H1 (cell line): ENCODE measurements around the gene RCSD1. TPM values are rescaled to one million over a fixed set of nuclear protein-coding genes. Genes with fewer than 3 reads are reported as not detected.

Source experiments
- CEBPB ChIP-seq: IDR thresholded peaks from 2 replicates; pipeline ENCODE4 v1.6.1; 2012; ENCODE audit warnings: low read depth, low read length
- CHD2 ChIP-seq: IDR thresholded peaks from 2 replicates; pipeline ENCODE4 v1.6.1; 2012; ENCODE audit warnings: low read length, improper control_type of control experiment
- CTBP2 ChIP-seq: IDR thresholded peaks from 2 replicates; pipeline ENCODE4 v1.7.0; 2011; ENCODE audit warnings: borderline replicate concordance, mild to moderate bottlenecking, moderate library complexity, mixed read lengths, low read length; ENCODE audit not compliant: insufficient read depth, insufficient read length
- JUN ChIP-seq: IDR thresholded peaks from 2 replicates; pipeline ENCODE4 v1.6.1; 2011; ENCODE audit warnings: low read depth, mild to moderate bottlenecking, improper control_type of control experiment, low read length
- NANOG ChIP-seq: IDR thresholded peaks from 2 replicates; pipeline ENCODE4 v1.6.1; 2011; ENCODE audit warnings: low read length, low read depth, mild to moderate bottlenecking, inconsistent platforms; ENCODE audit not compliant: insufficient read depth, poor library complexity, severe bottlenecking
- NRF1 ChIP-seq: IDR thresholded peaks from 2 replicates; pipeline ENCODE4 v1.6.1; 2011; ENCODE audit warnings: mild to moderate bottlenecking, low read depth, low read length, improper control_type of control experiment
- SP4 ChIP-seq: IDR thresholded peaks from 2 replicates; pipeline ENCODE4 v1.6.1; 2012; ENCODE audit warnings: low read length, inconsistent platforms
- SRF ChIP-seq: IDR thresholded peaks from 2 replicates; pipeline ENCODE4 v1.6.1; 2011; ENCODE audit warnings: mild to moderate bottlenecking, low read depth, low read length, moderate library complexity
- SUZ12 ChIP-seq: fragments of 200-600 bp; sonication (generic); IDR thresholded peaks from 2 replicates; pipeline ENCODE4 v1.6.1; 2012; ENCODE audit warnings: mild to moderate bottlenecking, inconsistent platforms, low read length, moderate library complexity, mixed read lengths
- TAF7 ChIP-seq: optimal IDR thresholded peaks from 2 replicates; pipeline ENCODE3; 2011; ENCODE audit warnings: low read depth, mild to moderate bottlenecking, inconsistent platforms, low read length, moderate library complexity, borderline replicate concordance
- TBP ChIP-seq: IDR thresholded peaks from 2 replicates; pipeline ENCODE4 v1.6.1; 2011; ENCODE audit warnings: low read depth, low read length, improper control_type of control experiment
- YY1 ChIP-seq: IDR thresholded peaks from 2 replicates; pipeline ENCODE4 v1.6.1; 2011; ENCODE audit warnings: low read depth, mild to moderate bottlenecking, low read length
- polyA plus RNA-seq, 7 experiments: library from polyadenylated mRNA; depleted of rRNA in 3 of 7; stranded (reverse) in 5 of 7; unstranded in 2 of 7; fragments of >200 nt in 5 of 7; fragments of 200-250 nt in 2 of 7; gene quantifications; 1 replicate in 5 of 7; 2 replicates in 1 of 7; 4 replicates in 1 of 7; pipeline versions ENCODE4 v1.2.1 to v1.2.3, GENCODE V29; 2011 to 2013; ENCODE audit warnings: missing spikeins in 2 of 7, mixed read lengths in 2 of 7
- total RNA-seq: library from RNA; stranded (reverse); fragmentation: NEBNext Ultra II Directional; extraction: Animal tissue kit (Norgen Biotek cat#: 25700); gene quantifications from 2 replicates; pipeline ENCODE4 v1.2.1, GENCODE V29; 2021

RCSD1 gene
- total and polyA plus RNA-seq, 2 of the 8 experiments (the other 6 are each of a cell fraction or from before 2014, with no cell fraction given): 0.47 to 0.69 TPM

GRCh38 chr1:167705250-167705649, 75.2 kb downstream of the RCSD1 start (continued):
- TF ChIP-seq YY1: 0 out of 2 replicates have a peak, but pooled peaks have one; percentile 14
- no peak for TF ChIP-seq SRF
- TF ChIP-seq CHD2: no peak
- no peak for TF ChIP-seq JUN
- no peak for TF ChIP-seq TBP
- TF ChIP-seq CTBP2: peak; percentile 34
- TF ChIP-seq TAF7: no peak
- TF ChIP-seq NRF1: no peak
- peak; percentile 16 for TF ChIP-seq NANOG
- no peak for TF ChIP-seq CEBPB
- no peak for TF ChIP-seq SUZ12
- no peak for TF ChIP-seq SP4
